Chondrocyte (in vitro differentiated cells): ENCODE data around the gene HHAT. TPM values are rescaled to one million over a fixed set of nuclear protein-coding genes. Genes with fewer than 3 reads are reported as not detected.

Source experiments
- DNase-seq: peaks from one replicate; pipeline ENCODE4 v3.0.0; 2021; ENCODE audit warnings: mixed read lengths, low spot score
- H3K27ac Mint-ChIP-seq: one replicate; pipeline ENCODE4 v1.8.0; 2021; ENCODE audit warnings: mild to moderate bottlenecking, moderate library complexity, mixed read lengths; ENCODE audit not compliant: unreplicated experiment
- H3K27me3 Mint-ChIP-seq: 2 replicates; pipeline ENCODE4 v1.8.0; 2021; ENCODE audit warnings: low read depth, mixed read lengths
- H3K36me3 Mint-ChIP-seq: 2 replicates; pipeline ENCODE4 v1.8.0; 2021; ENCODE audit warnings: low read depth, mixed read lengths
- H3K4me1 Mint-ChIP-seq: 2 replicates; pipeline ENCODE4 v1.8.0; 2021; ENCODE audit warnings: low read depth, mild to moderate bottlenecking, mixed read lengths
- H3K4me3 Mint-ChIP-seq: one replicate; pipeline ENCODE4 v1.8.0; 2021; ENCODE audit warnings: mild to moderate bottlenecking, moderate library complexity, mixed read lengths; ENCODE audit not compliant: unreplicated experiment
- H3K9me3 Mint-ChIP-seq: 2 replicates; pipeline ENCODE4 v1.8.0; 2021; ENCODE audit warnings: low read depth, mixed read lengths
- CTCF ChIP-seq: fragments of 200-600 bp; sonication (generic); IDR thresholded peaks from 2 replicates; pipeline ENCODE4 v1.5.0; 2021; ENCODE audit warnings: antibody characterized with exemption, mild to moderate bottlenecking, moderate library complexity
- total RNA-seq: library from RNA; stranded (reverse); gene quantifications from 3 replicates; pipeline ENCODE4 v1.2.1, GENCODE V29; 2021

HHAT gene
- total RNA-seq, 1 donor from 2014 or later = 6.4 TPM

- Mint-ChIP-seq H3K4me3 (no peak overlapping the region), H3K4me1 (no peaks in the 10 kb centered on the region), H3K27me3 (no peaks in the 10 kb centered on the region), H3K27ac (no peak overlapping the region), H3K36me3 (no peaks in the 10 kb centered on the region), H3K9me3 (no peaks in the 10 kb centered on the region)
- TF ChIP-seq CTCF = no peak
- DNase-seq = no peak
Observed at GRCh38 chr1:210527091-210527490, 198.4 kb downstream of the HHAT start.

GRCh38 chr1:210531475-210532222 is 202.9 kb downstream of the HHAT start:
- peaks cover 5% of the 10 kb centered on the region for H3K4me1 Mint-ChIP-seq

GRCh38 chr1:210532223-210532598 is 203.5 kb downstream of the HHAT start:
- Mint-ChIP-seq H3K27me3 (no peaks in the 10 kb centered on the region), H3K4me3 (no peak overlapping the region), H3K4me1 (peaks cover 5% of the 10 kb centered on the region), H3K9me3 (no peaks in the 10 kb centered on the region), H3K27ac (no peak overlapping the region), H3K36me3 (no peaks in the 10 kb centered on the region)
- DNase-seq = no peak
- TF ChIP-seq CTCF = no peak

More at GRCh38 chr1:210531475-210532222, 202.9 kb downstream of the HHAT start:
- Mint-ChIP-seq H3K36me3 (no peaks in the 10 kb centered on the region), H3K4me3 (no peak overlapping the region), H3K27ac (no peak overlapping the region), H3K9me3 (no peaks in the 10 kb centered on the region), H3K27me3 (no peaks in the 10 kb centered on the region)
- no peak for DNase-seq
- TF ChIP-seq CTCF = no peak

- no peak for DNase-seq
- no peaks in the 10 kb centered on the region for H3K9me3 Mint-ChIP-seq
- H3K36me3 Mint-ChIP-seq = no peaks in the 10 kb centered on the region
- no peak overlapping the region for H3K27ac Mint-ChIP-seq
- H3K4me1 Mint-ChIP-seq = peaks cover 5% of the 10 kb centered on the region
- H3K4me3 Mint-ChIP-seq = no peak overlapping the region
- H3K27me3 Mint-ChIP-seq = no peaks in the 10 kb centered on the region
- TF ChIP-seq CTCF = no peak
Observed at GRCh38 chr1:210535761-210536160, 207.1 kb downstream of the HHAT start.

GRCh38 chr1:210536254-210536961 is 207.7 kb downstream of the HHAT start:
- no peak overlapping the region for H3K27ac Mint-ChIP-seq
- H3K27me3 Mint-ChIP-seq = no peaks in the 10 kb centered on the region
- no peaks in the 10 kb centered on the region for H3K36me3 Mint-ChIP-seq
- H3K4me3 Mint-ChIP-seq = no peak overlapping the region
- H3K9me3 Mint-ChIP-seq = no peaks in the 10 kb centered on the region
- H3K4me1 Mint-ChIP-seq = peaks cover 8% of the 10 kb centered on the region
- DNase-seq = no peak
- TF ChIP-seq CTCF = no peak
